Fibroblast of lung (primary cell): ENCODE results near the gene ETNPPL. TPM values are rescaled to one million over a fixed set of nuclear protein-coding genes. Genes with fewer than 3 reads are reported as not detected.

ENCODE experiments used
- DNase-seq, 2 donors: peaks; one replicate each; pipeline versions ENCODE4 v3.0.0 to v3.0.0-alpha.2; 2010; ENCODE audit warnings: low read depth in 2 of 2
- H2AFZ ChIP-seq: 2 replicates; pipeline ENCODE4 v1.5.1; 2012; ENCODE audit warnings: low read length, control low read depth, inconsistent platforms
- H3K27ac ChIP-seq: 2 replicates; pipeline ENCODE4 v1.5.1; 2011; ENCODE audit warnings: low read length, control low read depth; ENCODE audit not compliant: insufficient read depth
- H3K27me3 ChIP-seq: 2 replicates; pipeline ENCODE4 v1.5.1; 2011; ENCODE audit warnings: mild to moderate bottlenecking, low read length; ENCODE audit not compliant: control insufficient read depth, insufficient read depth
- H3K36me3 ChIP-seq: 2 replicates; pipeline ENCODE4 v1.5.1; 2011; ENCODE audit warnings: low read length; ENCODE audit not compliant: control insufficient read depth, insufficient read depth
- H3K4me1 ChIP-seq: 2 replicates; pipeline ENCODE4 v1.5.1; 2011; ENCODE audit warnings: low read length; ENCODE audit not compliant: control insufficient read depth, insufficient read depth; ENCODE audit errors: extremely low read depth
- H3K4me2 ChIP-seq: 2 replicates; pipeline ENCODE4 v1.5.1; 2011; ENCODE audit warnings: low read length, control low read depth; ENCODE audit not compliant: insufficient read depth; ENCODE audit errors: extremely low read depth
- H3K4me3 ChIP-seq, 4 experiments: fragments of 200-600 bp in 1 of 4; sonication (generic) in 1 of 4; replicated peaks in 1 of 4; 2 replicates each; pipeline ENCODE4 v1.5.1; 2011 to 2016; ENCODE audit warnings: low read length in 4 of 4, low read depth in 3 of 4, mild to moderate bottlenecking in 3 of 4, control low read depth in 2 of 4, inconsistent platforms in 1 of 4, mixed read lengths in 1 of 4; ENCODE audit not compliant: insufficient read depth in 1 of 4; ENCODE audit errors: control extremely low read depth in 1 of 4
- H3K79me2 ChIP-seq: 2 replicates; pipeline ENCODE4 v1.5.1; 2012; ENCODE audit warnings: mild to moderate bottlenecking, low read length, inconsistent platforms; ENCODE audit not compliant: control insufficient read depth, insufficient read depth
- H3K9ac ChIP-seq: 2 replicates; pipeline ENCODE4 v1.5.1; 2011; ENCODE audit warnings: mild to moderate bottlenecking, low read length, control low read depth; ENCODE audit not compliant: insufficient read depth
- H3K9me3 ChIP-seq: 2 replicates; pipeline ENCODE4 v1.5.1; 2012; ENCODE audit warnings: low read depth, low read length; ENCODE audit not compliant: control insufficient read depth, insufficient read depth
- H4K20me1 ChIP-seq: 2 replicates; pipeline ENCODE4 v1.5.1; 2011; ENCODE audit warnings: low read length; ENCODE audit not compliant: control insufficient read depth, insufficient read depth; ENCODE audit errors: extremely low read depth
- EZH2 ChIP-seq: IDR thresholded peaks from 2 replicates; pipeline ENCODE4 v1.5.1; 2012; ENCODE audit warnings: low read length, control low read depth, mild to moderate bottlenecking; ENCODE audit errors: missing control alignments
- polyA plus RNA-seq, 2 donors: library from polyadenylated mRNA; depleted of rRNA in 1 of 2; stranded (reverse) in 1 of 2; unstranded in 1 of 2; fragments of >200 nt; gene quantifications; 2 replicates each; pipeline ENCODE4 v1.2.1, GENCODE V29; 2011 to 2012; ENCODE audit warnings: missing spikeins in 1 of 2
- total RNA-seq: library from RNA; depleted of rRNA; stranded (reverse); fragments of >200 nt; gene quantifications from 2 replicates; pipeline ENCODE4 v1.2.1, GENCODE V29; 2014
- TF ChIP-seq, protein P1 (sequence below), 2 donors: IDR thresholded peaks in 1 of 2; conservative IDR thresholded peaks in 1 of 2; 1 replicate in 1 of 2; 2 replicates in 1 of 2; pipeline ENCODE4 v1.5.1; 2011 to 2012; ENCODE audit warnings: low read length in 2 of 2, control low read depth in 1 of 2, inconsistent platforms in 1 of 2, low read depth in 1 of 2, mild to moderate bottlenecking in 1 of 2

The ETNPPL gene
- total and polyA plus RNA-seq, 2 donors (not counting 1 experiment from before 2014, with no cell fraction given), result not detected

DNA sequence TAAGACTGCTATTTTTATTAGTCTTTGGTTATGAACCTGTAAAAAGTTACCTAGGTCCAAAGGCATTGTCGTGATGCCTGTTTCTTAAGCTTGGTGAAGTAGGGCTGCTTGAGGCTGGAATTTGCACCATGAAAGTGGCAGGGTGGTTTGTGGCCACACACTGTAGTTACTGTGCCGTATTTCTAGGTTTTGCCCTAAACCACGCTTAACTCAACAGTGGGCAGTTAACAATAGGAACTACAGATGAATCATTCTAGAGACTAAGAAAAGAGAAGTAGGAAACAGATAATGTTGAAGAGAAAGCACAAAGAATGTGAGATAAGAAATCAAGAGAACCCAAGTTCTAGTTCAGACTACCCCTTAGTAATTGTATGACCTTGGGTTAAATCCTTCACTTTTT lies 11.5 kb downstream of the ETNPPL start:
- Histone ChIP-seq H3K4me3 (no peak overlapping the region), H3K79me2 (no peaks in the 10 kb centered on the region), H3K4me1 (no peaks in the 10 kb centered on the region), H3K27me3 (no peaks in the 10 kb centered on the region), H3K27ac (no peak overlapping the region), H2AFZ (no peak overlapping the region), H3K36me3 (no peaks in the 10 kb centered on the region), H4K20me1 (no peaks in the 10 kb centered on the region), H3K4me2 (no peak overlapping the region), H3K9me3 (no peaks in the 10 kb centered on the region), H3K9ac (no peak overlapping the region)
- TF ChIP-seq, protein P1, sequence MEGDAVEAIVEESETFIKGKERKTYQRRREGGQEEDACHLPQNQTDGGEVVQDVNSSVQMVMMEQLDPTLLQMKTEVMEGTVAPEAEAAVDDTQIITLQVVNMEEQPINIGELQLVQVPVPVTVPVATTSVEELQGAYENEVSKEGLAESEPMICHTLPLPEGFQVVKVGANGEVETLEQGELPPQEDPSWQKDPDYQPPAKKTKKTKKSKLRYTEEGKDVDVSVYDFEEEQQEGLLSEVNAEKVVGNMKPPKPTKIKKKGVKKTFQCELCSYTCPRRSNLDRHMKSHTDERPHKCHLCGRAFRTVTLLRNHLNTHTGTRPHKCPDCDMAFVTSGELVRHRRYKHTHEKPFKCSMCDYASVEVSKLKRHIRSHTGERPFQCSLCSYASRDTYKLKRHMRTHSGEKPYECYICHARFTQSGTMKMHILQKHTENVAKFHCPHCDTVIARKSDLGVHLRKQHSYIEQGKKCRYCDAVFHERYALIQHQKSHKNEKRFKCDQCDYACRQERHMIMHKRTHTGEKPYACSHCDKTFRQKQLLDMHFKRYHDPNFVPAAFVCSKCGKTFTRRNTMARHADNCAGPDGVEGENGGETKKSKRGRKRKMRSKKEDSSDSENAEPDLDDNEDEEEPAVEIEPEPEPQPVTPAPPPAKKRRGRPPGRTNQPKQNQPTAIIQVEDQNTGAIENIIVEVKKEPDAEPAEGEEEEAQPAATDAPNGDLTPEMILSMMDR (conservative IDR thresholded peaks at IDR 0.05 in 1 of 2, IDR thresholded peaks at IDR 0.05 in 1 of 2; ENCODE audit: low read depth in 1 of 2, low read length in 2 of 2), result no peak
- no peak for TF ChIP-seq EZH2
- DNase-seq, result peak in 1 of 2 donors; percentile 10

DNA sequence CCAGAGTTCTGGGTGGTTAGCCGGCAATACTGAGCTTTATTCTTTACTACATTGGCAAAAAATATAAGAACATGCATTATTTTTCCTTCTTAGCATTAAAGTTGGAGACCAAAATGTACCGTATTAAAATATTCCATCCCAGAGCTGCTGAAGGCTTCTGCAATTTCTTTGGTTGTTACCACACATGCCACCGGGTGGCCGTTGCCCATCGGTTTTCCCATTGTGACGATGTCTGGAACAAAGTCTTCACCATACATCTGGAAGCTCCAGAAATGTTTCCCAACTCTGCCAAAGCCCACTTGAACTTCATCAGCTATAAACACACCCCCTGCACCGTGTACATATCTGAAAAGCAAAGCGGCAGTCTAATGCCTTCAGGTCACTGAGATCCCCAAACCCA lies 13.7 kb downstream of the ETNPPL start:
- H3K79me2 ChIP-seq, result no peaks in the 10 kb centered on the region
- no peaks in the 10 kb centered on the region for H3K4me1 ChIP-seq
- H2AFZ ChIP-seq, result no peak overlapping the region
- no peaks in the 10 kb centered on the region for H3K36me3 ChIP-seq
- H3K27ac ChIP-seq, result no peak overlapping the region
- H3K9ac ChIP-seq, result no peak overlapping the region
- no peak overlapping the region for H3K4me3 ChIP-seq
- no peaks in the 10 kb centered on the region for H4K20me1 ChIP-seq
- no peaks in the 10 kb centered on the region for H3K9me3 ChIP-seq
- DNase-seq, result no peak
- TF ChIP-seq, protein P1 (conservative IDR thresholded peaks at IDR 0.05 in 1 of 2, IDR thresholded peaks at IDR 0.05 in 1 of 2; ENCODE audit: low read depth in 1 of 2, low read length in 2 of 2), result no peak
- no peak for TF ChIP-seq EZH2
- no peaks in the 10 kb centered on the region for H3K27me3 ChIP-seq
- H3K4me2 ChIP-seq, result no peak overlapping the region

DNA sequence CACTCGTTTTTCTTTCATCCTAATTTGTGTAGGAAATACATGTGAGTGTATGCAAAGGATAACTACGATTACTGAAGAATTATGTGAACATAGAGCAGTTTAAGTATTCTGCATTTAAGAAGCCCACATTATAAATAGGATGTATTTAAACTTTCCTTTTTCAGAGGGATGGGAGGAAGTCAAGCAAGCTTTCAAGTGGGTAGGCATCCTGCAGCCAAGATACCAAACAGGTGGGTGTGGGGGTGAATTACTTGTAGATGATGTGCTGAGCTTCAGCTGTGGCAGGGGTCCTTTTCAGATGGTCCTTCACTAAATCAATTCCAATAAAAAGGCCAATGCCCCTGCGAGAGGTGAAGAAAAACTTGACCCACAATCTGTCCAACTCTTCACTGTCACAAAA lies 16.3 kb downstream of the ETNPPL start:
- H3K9ac ChIP-seq, result no peak overlapping the region
- TF ChIP-seq EZH2, result no peak
- TF ChIP-seq, protein P1 (conservative IDR thresholded peaks at IDR 0.05 in 1 of 2, IDR thresholded peaks at IDR 0.05 in 1 of 2; ENCODE audit: low read depth in 1 of 2, low read length in 2 of 2), result no peak
- no peaks in the 10 kb centered on the region for H3K79me2 ChIP-seq
- no peak overlapping the region for H3K27ac ChIP-seq
- H3K4me3 ChIP-seq, result no peak overlapping the region
- H2AFZ ChIP-seq, result no peak overlapping the region
- DNase-seq, result no peak
- no peaks in the 10 kb centered on the region for H3K9me3 ChIP-seq
- H3K4me1 ChIP-seq, result no peaks in the 10 kb centered on the region
- no peaks in the 10 kb centered on the region for H4K20me1 ChIP-seq
- no peak overlapping the region for H3K4me2 ChIP-seq
- peaks cover 2% of the 10 kb centered on the region for H3K27me3 ChIP-seq
- no peaks in the 10 kb centered on the region for H3K36me3 ChIP-seq
